Measurements from ENCODE around the gene ADPRS. TPM values are rescaled to one million over a fixed set of nuclear protein-coding genes. Genes with fewer than 3 reads are reported as not detected.

Gene ADPRS
- total and polyA plus RNA-seq, 8 donors: 1.8 to 27.5 (median 14.6) TPM

- Histone ChIP-seq H3K9me3 (no peaks in the 10 kb centered on the region), H3K27ac (peak overlapping the region in 1 of 5 donors; percentile 1), H3K4me1 (peaks cover 10 to 60% (median 34%) of the 10 kb centered on the region in 4 donors), H3K4me3 (no peak overlapping the region), H3K27me3 (no peaks in the 10 kb centered on the region), H3K36me3 (peaks cover 27 to 66% (median 60%) of the 10 kb centered on the region in 4 donors)
- DNase-seq: no peak
- no peak for TF ChIP-seq POLR2AphosphoS5 (IDR thresholded peaks at IDR 0.05)
- no peak for TF ChIP-seq POLR2A (IDR thresholded peaks at IDR 0.05)
- TF ChIP-seq EP300 (IDR thresholded peaks at IDR 0.05): no peak
- no peak for TF ChIP-seq CTCF (IDR thresholded peaks at IDR 0.05)
- intact Hi-C loops (cut with DNase I; ENCODE audit: low total_unique reads): no loop called here
- WGBS, 5 donors: 73 to 90% (median 84%) methylated on average over 3 of the region's 3 CpGs
These were observed 5.2 kb downstream of the ADPRS start for GRCh38 chr1:36093929-36094328.

DNA sequence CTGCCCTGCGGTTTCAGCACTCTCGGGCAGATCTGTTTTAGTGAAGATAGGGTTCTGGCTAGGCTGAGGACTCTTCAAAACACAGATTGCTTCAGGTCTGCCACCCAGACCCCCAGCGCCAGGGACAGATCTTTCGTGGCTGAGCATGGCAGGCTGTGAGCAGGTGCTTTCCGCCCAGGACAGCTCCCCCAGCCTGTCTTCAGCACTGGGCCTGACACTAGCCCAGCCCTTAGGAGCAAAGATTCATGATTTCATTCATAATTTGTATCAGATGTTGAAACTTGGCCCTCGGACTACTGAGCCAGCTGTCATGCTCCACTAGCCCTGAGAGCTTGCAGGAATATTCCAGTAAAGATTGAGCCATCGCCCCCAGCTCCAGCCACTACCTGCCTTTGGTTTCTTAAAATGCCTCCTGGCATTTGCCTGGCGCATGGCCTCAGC, 5.9 kb downstream of the ADPRS start:
- peak overlapping the region in 1 of 5 donors; percentile 18 for H3K27ac ChIP-seq
- intact Hi-C loops (cut with DNase I; ENCODE audit: low total_unique reads): loop anchor here (5.0 kb wide), 1 partner anchor 43 kb away; no protein-coding TSS in a partner anchor
- H3K4me3 ChIP-seq: no peak overlapping the region
- H3K9me3 ChIP-seq: no peaks in the 10 kb centered on the region
- DNase-seq: no peak
- TF ChIP-seq POLR2AphosphoS5 (IDR thresholded peaks at IDR 0.05) (no peak), CTCF (IDR thresholded peaks at IDR 0.05) (no peak), POLR2A (IDR thresholded peaks at IDR 0.05) (no peak), EP300 (IDR thresholded peaks at IDR 0.05) (no peak)
- no peaks in the 10 kb centered on the region for H3K27me3 ChIP-seq
- H3K36me3 ChIP-seq: peaks cover 27 to 66% (median 60%) of the 10 kb centered on the region in 4 donors
- 84 to 93% (median 87%) methylated on average over 6 to 8 of the region's 8 CpGs for WGBS, 5 donors
- peaks cover 8 to 58% (median 31%) of the 10 kb centered on the region in 4 donors for H3K4me1 ChIP-seq

DNA sequence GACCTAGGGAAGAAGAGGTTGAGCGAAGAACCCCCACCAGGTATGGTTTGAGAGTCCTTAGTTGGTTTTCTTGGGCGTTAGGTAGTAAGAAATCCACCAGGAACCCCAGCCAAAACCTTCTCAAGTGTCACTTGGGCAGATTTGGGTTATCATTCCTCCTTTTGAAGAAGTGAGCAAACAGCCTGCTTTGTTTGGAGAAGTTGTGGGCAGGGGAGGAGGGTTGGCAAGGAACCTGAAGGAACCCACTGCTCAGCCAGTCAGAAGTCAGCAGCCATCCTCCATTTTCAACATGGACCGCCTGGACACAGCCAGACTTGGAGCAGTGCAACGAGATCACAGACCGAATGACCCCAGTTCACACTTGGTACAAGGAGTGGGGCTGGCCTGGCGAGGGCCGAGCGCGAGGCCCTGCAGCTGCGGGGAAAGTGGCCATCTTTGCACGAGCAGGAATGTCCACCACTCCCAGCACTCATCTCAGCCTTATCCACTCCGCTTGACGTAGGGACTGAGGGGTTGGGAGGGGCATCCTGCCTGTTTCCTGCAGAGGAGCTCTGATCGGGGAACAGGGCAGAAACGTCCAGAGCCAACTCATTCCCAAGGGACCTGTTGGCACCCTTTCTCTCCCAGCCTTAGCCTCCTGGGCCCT, 7.2 kb downstream of the ADPRS start:
- Histone ChIP-seq H3K9me3 (no peaks in the 10 kb centered on the region), H3K4me1 (peaks cover 10 to 55% (median 28%) of the 10 kb centered on the region in 4 donors), H3K27ac (peak overlapping the region in 1 of 5 donors; percentile 19), H3K4me3 (no peak overlapping the region), H3K27me3 (no peaks in the 10 kb centered on the region), H3K36me3 (peaks cover 27 to 63% (median 58%) of the 10 kb centered on the region in 4 donors)
- 55 to 66% (median 64%) methylated on average over 12 to 15 of the region's 15 CpGs for WGBS, 5 donors
- TF ChIP-seq EP300 (IDR thresholded peaks at IDR 0.05): no peak
- TF ChIP-seq CTCF (IDR thresholded peaks at IDR 0.05): no peak
- TF ChIP-seq POLR2A (IDR thresholded peaks at IDR 0.05): no peak
- TF ChIP-seq POLR2AphosphoS5 (IDR thresholded peaks at IDR 0.05): no peak
- no peak for DNase-seq
- intact Hi-C loops (cut with DNase I; ENCODE audit: low total_unique reads): loop anchor here (5.0 kb wide), 1 partner anchor 41 kb away; no protein-coding TSS in a partner anchor

DNA sequence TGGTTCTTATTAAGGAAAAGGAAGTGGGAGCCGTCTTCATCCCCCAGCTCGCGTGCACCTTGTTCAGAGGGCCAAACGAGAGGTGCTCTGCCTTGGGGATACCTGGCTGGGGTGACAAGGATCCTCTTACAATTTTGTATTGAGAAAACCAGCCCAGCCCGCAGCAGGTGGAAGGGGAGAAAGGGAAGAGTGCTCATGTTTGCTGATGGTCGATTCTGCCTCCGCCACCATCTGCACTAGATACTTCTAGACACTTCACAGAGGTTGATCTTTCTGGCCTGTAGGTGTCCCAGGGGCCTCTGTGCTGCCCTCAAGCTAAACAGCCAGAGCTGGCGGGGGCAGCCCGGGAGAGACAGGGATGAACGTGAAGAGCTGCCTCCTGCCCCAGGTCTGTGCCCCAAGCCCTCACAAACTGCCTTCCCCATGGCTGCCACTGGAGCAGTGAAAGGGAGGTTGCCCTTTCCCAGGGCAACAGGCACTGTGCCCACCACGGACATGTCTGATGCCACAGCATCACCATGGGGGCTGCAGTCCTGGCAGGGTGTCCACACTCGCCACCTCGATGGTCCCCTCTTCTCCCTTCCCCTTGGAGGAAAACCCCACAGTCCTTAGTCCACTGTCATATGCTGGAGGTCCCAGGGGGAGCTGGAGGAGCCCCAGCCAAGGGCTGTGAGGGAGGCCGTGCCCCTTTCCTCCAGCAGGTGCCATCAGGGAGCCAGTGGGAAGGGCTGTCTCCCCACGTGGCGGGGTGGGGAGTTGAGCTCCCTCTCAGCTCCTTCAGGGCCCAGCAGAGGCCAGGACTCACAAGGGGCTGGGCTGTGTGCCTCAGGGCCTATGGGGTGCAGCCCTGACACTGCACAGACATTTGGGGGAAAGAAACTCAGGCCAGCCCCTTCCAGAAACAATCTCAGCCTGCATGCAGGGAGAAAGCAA, 8.1 kb downstream of the ADPRS start:
- intact Hi-C loops (cut with DNase I; ENCODE audit: low total_unique reads): loop anchor here (5.0 kb wide), 1 partner anchor 41 kb away; no protein-coding TSS in a partner anchor
- Histone ChIP-seq H3K36me3 (peaks cover 24 to 54% (median 49%) of the 10 kb centered on the region in 4 donors), H3K27me3 (no peaks in the 10 kb centered on the region), H3K27ac (peak overlapping the region in 1 of 5 donors; percentile 19), H3K4me3 (no peak overlapping the region), H3K4me1 (peaks cover 10 to 48% (median 21%) of the 10 kb centered on the region in 4 donors), H3K9me3 (no peaks in the 10 kb centered on the region)
- no peak for TF ChIP-seq EP300 (IDR thresholded peaks at IDR 0.05)
- no peak for TF ChIP-seq POLR2AphosphoS5 (IDR thresholded peaks at IDR 0.05)
- no peak for TF ChIP-seq CTCF (IDR thresholded peaks at IDR 0.05)
- no peak for TF ChIP-seq POLR2A (IDR thresholded peaks at IDR 0.05)
- DNase-seq: no peak
- WGBS, 5 donors: 73 to 78% (median 75%) methylated on average over 10 to 16 of the region's 16 CpGs
